NCI-H2171 treated with DMSO at 0.1 percent for 48 hours (cell line): ENCODE data around the gene SKAP1.
"Not testable (repeated sequence)": the region's sequence is repeated elsewhere in the genome, so short reads cannot be mapped to it uniquely, and the experiment has no call there.

Experiments used
- DNase-seq: peaks from one replicate; lab custom pipeline; 2025; lab: John Stamatoyannopoulos, UW

SKAP1 gene

DNA sequence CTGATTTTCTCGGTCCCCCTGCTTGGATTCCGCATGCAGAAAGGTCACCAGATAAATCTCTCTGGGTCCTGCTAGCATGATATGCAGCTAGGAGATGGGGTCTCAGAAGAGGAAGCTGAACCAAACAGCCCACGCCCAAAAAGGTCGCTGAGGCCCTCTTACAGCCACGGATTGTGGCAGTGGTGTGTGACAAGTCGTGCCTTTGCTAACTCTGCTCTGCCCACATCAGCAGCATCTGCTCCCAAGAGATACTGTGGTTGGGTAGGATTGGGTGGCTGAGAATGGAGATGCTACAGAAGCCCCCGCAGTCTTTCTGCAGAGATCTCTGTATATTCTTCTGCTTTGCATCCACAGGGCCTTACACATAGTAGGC is 15.2 kb upstream of the SKAP1 start:
- no peak for DNase-seq

DNA sequence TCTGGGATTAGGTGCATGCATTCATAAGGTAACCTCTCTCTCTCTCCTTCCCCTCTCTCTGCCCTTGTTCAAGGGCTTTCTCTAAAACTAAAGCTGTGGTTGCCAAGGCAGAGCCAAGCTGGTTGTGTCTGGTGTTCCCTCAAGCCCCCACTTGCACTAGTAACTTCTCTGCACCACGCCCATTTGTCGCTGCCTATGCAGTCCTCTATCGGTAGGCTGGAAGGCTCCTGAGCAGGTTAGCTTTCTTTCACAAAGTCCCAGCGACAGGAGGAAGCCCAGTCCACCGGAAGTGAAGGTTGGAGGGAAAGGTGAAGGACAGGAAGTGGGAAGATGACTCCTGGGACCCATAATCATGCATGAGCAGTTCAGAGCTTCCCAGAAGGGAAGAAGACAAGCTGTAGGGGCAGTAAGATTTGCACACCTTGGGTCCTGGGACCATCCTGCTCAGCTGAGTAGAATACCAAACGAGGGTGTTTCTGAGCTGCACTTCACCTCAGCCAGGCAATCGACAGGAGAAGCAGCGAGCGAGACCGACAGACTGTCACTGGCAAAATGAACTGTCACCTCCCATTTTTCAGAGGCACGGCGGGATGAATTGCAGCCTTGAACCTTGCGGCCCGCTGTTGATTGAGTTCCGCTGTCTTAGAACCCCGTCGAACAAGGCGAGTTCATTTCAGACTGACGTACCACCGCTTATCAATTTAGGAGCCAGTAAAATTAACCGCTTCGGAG is 14.7 kb upstream of the SKAP1 start:
- DNase-seq, result no peak

DNA sequence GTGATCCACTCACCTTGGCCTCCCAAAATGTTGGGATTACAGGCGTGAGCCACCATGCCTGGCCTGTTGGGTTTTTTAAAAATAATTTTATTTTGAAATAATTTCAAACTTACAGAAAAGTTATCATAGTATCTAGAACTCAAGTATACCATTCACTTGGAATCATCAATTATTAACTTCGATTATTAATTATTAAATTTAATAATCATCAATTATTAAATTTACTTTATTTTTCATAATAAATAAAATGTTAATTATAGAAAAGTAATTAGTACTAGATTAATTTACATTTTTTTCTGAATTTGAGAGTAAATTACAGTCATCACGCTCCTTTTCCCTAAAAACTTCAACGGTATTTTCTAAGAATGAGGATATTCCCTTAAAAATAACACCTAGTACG is 13.7 kb upstream of the SKAP1 start:
- DNase-seq, result no peak

DNA sequence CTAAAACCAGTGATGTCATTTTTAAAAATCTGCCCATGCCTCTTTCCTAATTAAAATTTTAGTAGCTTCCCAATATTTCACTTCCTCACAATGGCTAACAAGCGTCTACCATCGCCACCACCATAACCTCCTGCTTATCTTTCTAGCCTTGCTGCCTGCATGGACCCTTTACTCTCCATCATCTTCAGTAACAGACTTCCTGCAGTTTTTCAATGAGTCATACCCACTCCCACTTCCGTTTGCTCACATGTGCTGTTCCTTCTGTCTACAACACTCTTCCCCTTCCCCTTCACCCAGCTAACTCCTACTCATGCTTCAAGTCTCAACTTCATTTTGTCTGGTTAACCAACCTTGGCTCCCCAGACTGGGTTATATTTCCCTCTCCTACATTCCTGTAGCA is 12.8 kb upstream of the SKAP1 start:
- DNase-seq, result no peak

DNA sequence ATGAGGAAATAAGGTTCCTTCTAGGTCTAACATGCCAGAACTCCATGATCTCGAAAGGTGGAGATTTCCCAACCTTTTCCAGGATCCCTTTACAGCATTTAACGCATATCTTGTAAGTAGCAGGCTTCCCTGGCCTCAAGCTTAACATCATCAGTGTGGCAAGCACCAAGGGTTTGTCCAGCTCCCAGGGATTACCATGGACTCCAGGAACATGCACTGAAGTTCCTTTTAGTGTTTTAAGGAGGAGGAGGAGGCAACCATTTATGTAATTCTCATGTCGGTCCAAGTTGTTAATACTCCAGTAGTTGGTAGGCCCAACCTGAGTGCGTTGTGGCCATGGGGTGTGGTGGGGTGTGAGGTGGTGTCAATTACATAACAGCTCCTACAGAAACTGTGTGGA is 11.8 kb upstream of the SKAP1 start:
- DNase-seq, result no peak

DNA sequence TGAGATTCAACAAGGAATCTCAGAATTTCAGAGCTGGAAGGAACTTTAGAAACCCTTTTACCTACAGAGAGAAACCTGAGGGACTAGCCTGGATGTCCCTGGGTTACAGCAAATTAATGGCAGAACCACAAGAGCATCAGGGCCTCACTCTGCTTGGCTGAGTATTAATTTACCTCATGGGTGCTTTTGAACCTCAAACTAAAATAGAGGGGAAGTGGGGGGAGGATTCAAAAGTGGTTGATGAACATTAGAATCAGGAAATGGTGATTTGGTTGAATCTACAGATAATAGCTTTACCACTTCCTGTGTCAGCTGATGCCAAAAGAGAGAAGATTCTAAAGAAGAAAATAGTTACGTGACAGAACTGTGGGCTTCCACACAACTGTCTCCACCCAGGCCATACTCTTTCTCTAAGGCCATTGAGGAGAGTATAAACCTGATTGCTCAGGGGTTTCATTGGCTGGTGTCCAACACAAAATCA is 11.3 kb upstream of the SKAP1 start:
- DNase-seq, result no peak

DNA sequence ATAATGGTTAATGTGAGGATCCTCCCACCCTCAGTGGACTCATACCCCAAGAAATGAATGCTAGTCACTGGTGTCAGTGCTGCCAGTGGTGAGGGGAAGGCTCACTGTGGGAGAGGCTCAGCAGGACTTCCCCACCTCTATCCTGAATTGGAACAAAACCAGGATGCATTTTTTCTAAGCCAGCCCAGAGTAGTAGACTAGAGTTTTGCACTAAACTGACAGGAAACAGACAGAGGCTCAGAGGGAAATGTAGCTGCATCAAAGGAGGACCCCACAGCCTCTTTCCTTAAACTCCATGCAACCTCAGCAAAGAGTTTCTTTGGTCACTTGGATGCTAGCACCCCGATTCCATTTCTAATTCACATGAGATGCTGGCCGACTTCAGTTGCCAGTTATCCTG is 10.7 kb upstream of the SKAP1 start:
- DNase-seq, result no peak

DNA sequence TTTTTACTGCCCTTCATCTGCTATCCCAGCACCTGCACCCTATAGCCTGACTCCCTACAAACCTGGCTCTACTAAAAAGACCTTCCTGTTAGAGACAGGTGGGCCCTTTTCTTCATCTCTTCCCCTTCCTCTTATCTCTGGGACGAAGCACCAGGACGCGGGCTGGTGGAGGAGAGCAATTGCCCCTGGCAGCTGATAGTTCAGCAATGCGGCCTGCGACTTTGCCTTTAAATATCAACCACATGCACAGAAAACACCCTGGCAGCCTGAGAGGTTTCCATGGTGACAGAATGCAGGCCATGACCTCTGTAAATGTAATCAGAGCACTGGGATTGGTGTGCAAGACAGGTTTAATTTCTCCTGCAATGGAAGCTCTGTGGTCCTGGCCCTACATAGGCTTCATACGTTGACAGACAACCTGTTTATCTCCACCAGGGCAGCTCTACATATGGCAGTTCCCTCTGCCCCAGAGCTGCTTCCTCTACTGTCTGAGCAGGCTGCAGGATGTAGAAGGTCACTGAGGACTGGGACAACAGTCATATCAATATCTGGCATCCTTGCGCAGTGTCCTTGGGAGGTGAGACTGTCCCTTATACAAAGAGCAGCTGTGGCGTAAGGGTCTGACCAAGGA is 10.0 kb upstream of the SKAP1 start:
- DNase-seq, result no peak

DNA sequence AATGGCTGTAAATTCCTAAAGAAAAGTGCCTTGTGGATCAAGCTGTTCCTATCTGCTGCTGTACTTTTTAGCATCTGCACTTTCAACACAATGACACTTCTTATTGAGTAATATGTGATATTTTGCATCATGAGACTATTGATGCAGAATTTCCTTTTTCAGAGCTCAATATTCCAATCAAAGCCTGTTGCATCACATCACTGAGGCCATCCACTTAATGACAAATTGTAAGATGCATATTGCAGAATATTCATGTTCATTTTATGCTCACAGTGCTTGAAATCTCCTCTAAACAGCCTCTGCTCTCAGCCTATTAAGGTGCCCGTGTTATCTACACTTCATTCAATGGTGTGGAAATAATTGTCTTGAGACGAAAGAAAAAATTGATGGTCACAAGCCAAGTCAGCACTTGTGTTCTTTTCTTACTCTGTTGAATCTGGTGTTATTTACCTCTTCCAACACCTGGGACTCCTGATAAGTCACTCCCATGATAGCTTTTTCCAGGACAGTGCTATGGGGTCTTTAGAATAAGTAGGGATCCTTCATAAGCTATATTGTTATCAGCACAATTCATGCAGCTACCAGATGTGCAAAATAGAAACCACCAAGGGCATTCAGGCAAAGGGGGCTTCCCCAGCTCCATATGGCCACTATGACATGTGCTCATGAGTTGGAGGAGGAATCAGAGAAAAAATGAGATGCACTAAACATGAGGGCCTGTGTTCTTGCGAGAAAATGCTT is 9.3 kb upstream of the SKAP1 start:
- no peak for DNase-seq

DNA sequence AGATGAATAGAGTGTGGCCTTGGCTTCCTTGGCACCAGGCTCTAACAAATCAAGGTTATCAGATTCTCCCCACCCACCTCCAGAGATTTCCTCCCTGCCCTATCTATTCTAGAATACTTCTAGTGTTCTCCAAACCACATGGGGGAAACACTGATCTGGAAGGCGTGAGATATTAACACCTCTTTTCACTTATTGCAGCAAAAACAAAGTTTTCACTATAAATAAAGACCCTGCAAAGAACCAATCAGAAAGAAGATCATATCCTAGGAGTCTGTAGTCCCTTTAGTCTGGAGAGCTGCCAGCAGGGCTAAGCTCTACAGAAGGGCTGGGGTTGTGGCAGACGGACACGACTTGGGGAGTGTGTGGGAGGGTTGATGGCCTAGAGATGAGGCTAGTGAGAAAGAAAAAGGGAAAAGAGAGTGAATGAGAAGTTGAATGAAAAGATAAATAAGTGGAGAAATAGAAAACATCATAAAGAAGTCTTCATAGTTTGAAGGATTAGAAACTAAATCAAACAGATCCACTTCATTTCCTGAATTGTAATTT is 8.6 kb upstream of the SKAP1 start:
- no peak for DNase-seq

DNA sequence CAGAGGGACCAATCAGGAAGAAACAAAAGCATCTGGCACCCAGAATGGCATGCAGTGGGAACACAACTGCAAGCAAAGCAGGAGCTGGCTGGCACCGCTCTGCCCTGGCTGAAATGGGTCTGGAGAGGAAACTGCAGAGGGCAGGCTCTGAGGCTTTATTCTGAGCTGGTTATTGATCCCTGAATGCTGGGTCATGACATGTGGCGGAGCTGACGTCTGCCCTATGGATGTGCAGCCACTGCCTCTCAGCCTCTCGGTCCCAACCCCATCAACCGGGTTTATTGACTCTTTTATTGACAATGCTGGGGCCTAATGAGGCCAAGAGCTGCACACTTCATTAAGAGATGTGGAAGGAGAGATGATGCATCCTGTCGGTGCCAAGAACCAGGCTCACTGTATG is 3.9 kb upstream of the SKAP1 start:
- no peak for DNase-seq

DNA sequence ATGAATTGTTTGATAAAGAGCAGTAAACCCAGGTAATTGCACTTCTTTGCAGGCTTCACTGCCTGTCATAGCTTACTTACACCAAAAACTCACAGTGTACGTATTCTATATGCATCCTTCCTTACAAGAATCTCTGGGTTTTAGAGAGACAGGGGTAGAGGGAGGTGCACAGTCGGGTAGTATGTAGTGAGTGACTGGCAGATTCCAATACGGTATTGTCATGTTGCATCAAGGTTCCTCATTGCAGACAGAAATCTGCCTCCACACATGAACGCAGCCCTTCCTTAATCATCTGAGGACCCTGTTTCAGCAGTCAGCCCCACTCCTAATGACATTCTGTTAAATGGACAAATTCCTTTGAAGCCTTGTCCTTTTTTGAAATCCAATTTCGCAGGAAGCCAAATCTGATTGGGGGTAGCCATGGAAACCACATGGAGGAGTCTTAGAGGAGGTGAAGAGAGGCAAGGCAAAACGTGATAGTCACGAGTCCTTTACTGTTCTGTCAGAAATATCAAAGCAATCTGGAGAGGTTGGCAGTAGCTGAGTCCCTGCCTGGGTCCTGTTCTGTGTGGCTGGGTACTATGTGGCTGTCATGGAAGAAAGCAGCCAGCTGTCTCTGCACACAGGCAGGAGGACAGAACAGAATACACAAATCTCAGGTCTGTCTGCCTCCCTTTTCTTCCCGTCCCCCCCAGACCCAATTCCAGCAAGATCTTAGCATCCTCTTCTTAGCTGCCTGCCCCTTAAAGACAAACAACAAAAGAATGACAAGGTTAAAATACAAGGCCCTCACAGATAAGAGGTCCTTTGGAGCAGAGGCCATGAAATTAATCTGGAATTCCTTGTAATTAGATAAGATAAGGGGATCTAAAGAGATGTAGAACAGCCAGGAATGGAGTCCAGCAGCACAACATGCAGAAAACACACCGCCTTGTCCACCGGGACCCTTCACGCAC is 3.1 kb upstream of the SKAP1 start:
- DNase-seq, result no peak

DNA sequence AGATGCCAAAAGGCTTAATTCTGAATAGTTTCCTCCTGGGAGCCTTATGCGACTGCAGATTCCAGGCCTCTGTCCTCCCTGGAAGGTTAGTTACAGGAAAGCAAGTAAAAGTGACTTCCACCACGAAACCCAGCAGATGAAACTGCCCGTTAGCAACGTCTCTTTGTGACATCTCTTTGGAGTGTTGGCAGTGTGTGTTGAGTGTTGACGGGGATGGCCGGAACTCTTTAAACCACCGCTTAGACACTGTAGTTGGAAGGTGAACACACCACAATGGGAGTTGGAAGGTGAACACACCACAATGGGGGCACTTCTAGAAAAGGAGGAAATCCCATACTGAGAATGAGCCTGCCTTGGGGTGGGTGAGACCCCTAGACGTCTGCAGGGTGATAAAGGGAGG is 858 bp downstream of the SKAP1 start:
- DNase-seq, result no peak

DNA sequence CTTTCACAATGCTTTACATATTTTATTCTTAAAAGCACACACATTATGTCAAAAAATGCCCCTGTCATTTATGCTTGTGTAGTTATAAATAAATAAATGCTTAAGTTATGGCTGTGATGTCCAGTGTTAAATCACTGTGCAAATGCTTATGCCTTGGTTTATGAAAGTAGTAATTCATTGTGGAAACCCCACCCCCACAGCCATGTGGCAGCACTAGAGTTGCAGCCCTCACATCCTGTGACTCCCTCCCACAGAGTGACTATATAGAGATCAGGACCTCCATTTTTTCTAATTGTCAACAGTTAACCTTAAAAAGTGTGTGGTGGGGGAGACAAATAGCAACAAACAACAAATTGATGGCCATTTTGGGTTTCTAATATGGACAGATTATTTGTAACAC is 2.4 kb downstream of the SKAP1 start:
- no peak for DNase-seq

DNA sequence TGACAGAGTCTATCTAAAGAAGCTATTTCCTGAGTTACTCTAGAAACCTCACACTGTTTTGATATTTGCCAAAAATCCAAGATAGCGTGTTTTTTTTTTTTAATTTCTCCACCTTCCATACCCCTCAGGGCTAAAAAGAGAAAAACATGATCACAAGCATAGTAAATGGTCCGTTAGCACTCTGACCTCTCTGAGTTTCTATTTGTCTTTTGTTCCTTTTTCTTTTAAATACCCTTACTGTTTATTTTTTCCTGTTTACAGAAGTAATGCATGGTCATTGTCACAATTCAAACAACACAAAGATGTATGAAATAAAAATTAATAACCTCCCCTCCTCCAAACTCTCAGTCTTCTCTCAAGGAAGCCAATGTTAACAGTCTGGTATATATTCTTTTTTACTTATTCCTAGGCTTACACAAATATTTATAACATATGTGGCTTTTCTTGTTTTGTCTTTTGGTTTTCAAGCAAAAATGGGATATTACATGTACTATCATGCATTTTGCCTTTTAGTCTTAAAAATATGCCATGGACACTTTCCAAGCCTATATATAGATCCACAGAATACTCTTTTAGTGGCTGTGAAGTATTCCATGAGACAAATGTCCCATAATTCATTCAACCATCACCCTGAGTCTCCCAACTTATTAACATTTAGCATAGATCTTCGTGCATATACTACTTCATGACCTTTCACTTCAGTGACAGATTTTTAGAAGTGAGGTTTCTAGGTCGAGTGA is 3.1 kb downstream of the SKAP1 start:
- no peak for DNase-seq

DNA sequence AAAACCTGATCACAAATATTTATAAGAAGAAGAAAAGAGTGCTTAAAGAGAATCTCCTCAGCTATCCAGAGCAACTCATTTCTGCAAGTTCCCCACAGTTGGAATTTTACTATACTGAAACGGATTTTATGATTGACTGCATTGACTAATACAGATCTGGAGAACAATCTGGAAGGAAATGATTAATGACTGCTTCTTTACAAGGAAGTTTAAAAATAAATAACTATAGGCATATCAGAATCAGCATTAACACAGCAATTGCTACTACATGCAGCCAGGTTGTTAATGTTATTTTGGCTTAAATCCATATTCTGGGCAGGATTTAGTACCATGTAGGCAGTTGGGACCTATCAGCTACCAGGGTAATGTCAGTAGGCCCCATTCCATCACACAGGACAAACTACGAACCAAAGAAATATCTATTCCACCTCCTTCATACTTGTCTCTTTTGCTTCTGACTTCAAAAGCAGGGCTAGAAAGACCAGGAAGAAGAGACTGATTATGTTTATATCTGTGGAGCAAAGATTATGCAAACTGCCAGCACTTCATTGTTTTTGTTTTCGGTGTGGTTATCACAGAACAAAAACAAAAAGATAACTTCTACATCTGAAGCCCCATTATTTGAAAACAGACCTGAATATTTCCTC is 3.9 kb downstream of the SKAP1 start:
- no peak for DNase-seq

DNA sequence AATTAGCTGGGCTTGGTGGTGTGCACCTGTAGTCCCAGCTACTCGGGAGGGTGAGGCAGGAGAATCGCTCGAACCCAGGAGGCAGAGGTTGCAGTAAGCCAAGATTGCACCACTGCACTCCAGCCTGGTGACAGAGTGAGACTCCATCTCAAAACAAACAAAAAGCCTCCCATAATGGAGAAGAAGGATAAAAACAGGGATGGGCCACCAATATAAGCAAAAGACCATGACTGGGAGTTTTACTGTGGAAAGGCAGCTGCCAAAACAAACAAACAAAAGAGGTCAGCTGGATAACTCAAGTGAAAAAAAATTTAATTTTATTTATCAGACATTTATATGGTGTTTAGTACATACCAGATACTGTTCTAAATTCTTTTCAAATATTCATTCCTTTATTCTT is 8.0 kb downstream of the SKAP1 start:
- DNase-seq, result not testable (repeated sequence)

DNA sequence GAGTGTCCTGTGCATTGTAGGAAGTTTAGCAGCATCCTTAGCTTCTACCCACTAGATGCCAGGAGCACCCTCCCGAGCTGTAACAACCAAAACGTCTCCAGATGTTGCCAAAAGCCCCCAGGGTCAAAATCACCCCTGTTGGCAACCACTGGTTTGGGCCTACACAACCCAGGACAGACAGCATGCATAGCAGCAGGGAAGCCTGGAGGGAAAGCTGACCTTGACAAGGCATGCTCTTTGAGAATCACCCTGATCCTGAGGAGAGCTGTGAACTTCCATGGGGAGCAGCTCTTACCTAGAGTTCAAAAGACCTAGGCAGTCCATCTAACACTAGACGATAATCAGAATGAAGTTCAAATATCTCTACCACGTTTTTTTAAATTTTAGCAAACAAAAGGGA is 9.2 kb downstream of the SKAP1 start:
- no peak for DNase-seq

DNA sequence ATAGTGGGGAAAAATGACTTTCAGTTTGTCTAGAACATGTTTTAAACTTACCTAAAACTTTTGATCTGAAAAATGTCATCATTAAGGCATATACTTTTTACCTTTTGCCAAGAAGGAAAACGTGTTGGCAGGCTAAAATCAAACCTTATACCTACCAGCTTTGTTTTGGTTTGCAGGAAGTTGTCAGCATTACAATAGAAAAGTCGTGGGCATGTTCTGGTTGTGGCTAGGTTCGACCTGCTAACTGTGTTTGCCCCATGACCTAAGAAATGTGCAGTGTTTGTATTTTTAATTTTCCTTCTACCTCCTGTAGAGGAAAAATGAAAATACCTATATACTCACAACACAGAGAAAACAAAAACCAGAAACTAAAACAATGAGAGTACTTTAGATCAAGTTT is 13.0 kb downstream of the SKAP1 start:
- DNase-seq, result no peak

DNA sequence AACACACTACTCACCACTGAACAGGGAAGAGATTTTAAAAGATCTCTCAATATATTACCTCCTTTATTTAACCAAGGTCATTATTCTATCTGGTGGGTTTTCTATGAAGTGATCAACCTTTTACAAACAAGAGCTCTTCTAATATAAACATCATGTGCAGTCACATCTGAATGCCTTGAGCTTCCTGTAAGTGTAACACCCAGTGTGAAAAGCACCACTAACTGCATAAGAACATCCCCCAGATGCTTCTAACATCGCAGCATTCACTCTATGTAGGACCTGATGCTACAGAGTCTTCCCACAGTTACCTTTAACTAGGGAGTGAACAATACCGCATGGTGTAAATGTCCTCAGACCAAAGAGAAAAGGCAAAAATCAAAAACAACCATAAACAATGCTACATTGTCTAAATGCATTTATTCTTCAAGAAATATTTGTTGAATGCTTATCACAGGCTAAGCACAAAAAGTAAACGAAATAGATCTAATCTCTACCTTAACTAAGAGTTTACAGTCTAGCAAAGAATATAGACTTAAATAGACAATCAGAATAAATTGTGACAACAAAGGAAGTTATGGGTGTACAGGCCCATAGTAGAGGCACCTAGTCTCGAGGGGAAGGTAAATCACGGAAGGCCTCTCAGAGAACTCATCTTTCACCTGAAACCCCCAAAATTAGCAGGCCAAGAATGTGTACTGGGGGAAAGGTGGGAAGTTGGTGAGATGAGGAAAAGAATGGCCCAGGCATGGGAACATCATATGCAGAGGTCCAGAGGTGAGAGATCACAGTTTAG is 16.2 kb downstream of the SKAP1 start:
- no peak for DNase-seq
